ENCODE results near the gene ARX. TPM values are rescaled to one million over a fixed set of nuclear protein-coding genes. Genes with fewer than 3 reads are reported as not detected.

The ARX gene
- polyA plus RNA-seq (2012; rRNA removed): not detected in 2 replicates
- polyA plus RNA-seq (2012; cell fraction: cytosol; rRNA removed): not detected in 2 replicates
- polyA plus RNA-seq (2012; cell fraction: nucleus; rRNA removed): not detected in 2 replicates

GRCh38 chrX:25015486-25016360, at the start of gene ARX:
Gene ARX, minus strand, starts transcription at chrX:25015965. Its CDS starts 228 bp downstream, at chrX:25015737.
- Histone ChIP-seq H4K20me1 (ENCODE audit: insufficient read depth) (no peaks in the 10 kb centered on the region), H3K9ac (no peak within 1 kb of the TSS), H3K4me3 (ENCODE audit: low read depth in 2 of 2, low read length in 1 of 2) (no peak within 1 kb of the TSS; a peak in 1 of 4 replicates), H3K9me3 (no peaks in the 10 kb centered on the region), H2AFZ (ENCODE audit: low read depth) (no peak within 1 kb of the TSS), H3F3A (replicated peaks; ENCODE audit: insufficient read depth) (no peaks in the 10 kb centered on the region), H3K9me2 (no peaks in the 10 kb centered on the region), H3K27me3 (ENCODE audit: insufficient read depth) (peaks cover 81% of the 10 kb centered on the region), H3K27ac (ENCODE audit: low read depth in 2 of 2, low read length in 1 of 2) (no peak within 1 kb of the TSS), H3K79me2 (ENCODE audit: insufficient read depth) (no peaks in the 10 kb centered on the region), H3K4me1 (ENCODE audit: control insufficient read depth in 1 of 2, insufficient read depth in 2 of 2, low read depth in 1 of 2, low read length in 1 of 2) (peaks cover 0 to 9% of the 10 kb centered on the region in 2 experiments; a peak in 1 of 4 replicates), H3K36me3 (replicated peaks in 1 of 2; ENCODE audit: control insufficient read depth in 1 of 2, insufficient read depth in 2 of 2, low read length in 1 of 2) (no peaks in the 10 kb centered on the region), H3K4me2 (no peak within 1 kb of the TSS)
- TF ChIP-seq MXI1 (IDR thresholded peaks at IDR 0.05; ENCODE audit: low read depth, low read length): peak; percentile 46; the same call in 1 of the 2 replicates
- TF ChIP-seq MEF2A (IDR thresholded peaks at IDR 0.05; ENCODE audit: borderline replicate concordance, low read depth): no peak
- TF ChIP-seq EP300 (IDR thresholded peaks at IDR 0.05; ENCODE audit: borderline replicate concordance in 1 of 2, low read depth in 1 of 2, low read length in 1 of 2): no peak
- peak; percentile 69; the same call in 1 of the 2 replicates for TF ChIP-seq USF1 (IDR thresholded peaks at IDR 0.05; ENCODE audit: borderline replicate concordance, low read depth)
- TF ChIP-seq MAX (IDR thresholded peaks at IDR 0.05; ENCODE audit: low read depth): peak; percentile 90
- WGBS (ENCODE audit: low lambda C conversion rate): 23% methylated on average over 46 of the region's 58 CpGs
- DNase-seq: peak; percentile 90
- POLR2A ChIA-PET: no interaction called here
- CTCF ChIA-PET: interaction anchor here (1.1 to 3.1 kb wide), 4 partner anchors 13 to 177 kb away, joined by 3 to 10 read pairs (median 5); no protein-coding TSS in a partner anchor

- no peaks in the 10 kb centered on the region for H4K20me1 ChIP-seq (ENCODE audit: insufficient read depth)
- no peaks in the 10 kb centered on the region for H3K36me3 ChIP-seq (replicated peaks in 1 of 2; ENCODE audit: control insufficient read depth in 1 of 2, insufficient read depth in 2 of 2, low read length in 1 of 2)
- no peak overlapping the region for H2AFZ ChIP-seq (ENCODE audit: low read depth)
- H3K9me2 ChIP-seq: no peaks in the 10 kb centered on the region
- ChIA-PET POLR2A (no interaction called here), CTCF (no interaction called here)
- 18% methylated on average over 5 of the region's 5 CpGs for WGBS (ENCODE audit: low lambda C conversion rate)
- no peaks in the 10 kb centered on the region; the same call in 1 of the 2 replicates for H3K27me3 ChIP-seq (ENCODE audit: insufficient read depth)
- TF ChIP-seq TAF1 (IDR thresholded peaks at IDR 0.05; ENCODE audit: borderline replicate concordance, low read depth, low read length) (no peak), RFX5 (IDR thresholded peaks at IDR 0.05; ENCODE audit: low read length) (no peak), JUND (IDR thresholded peaks at IDR 0.05) (no peak), USF2 (IDR thresholded peaks at IDR 0.05; ENCODE audit: borderline replicate concordance, low read depth, low read length) (no peak)
- no peak overlapping the region for H3K4me3 ChIP-seq (ENCODE audit: low read depth in 2 of 2, low read length in 1 of 2)
- H3K9ac ChIP-seq: no peak overlapping the region
- no peak overlapping the region for H3K4me2 ChIP-seq
- no peaks in the 10 kb centered on the region for H3K4me1 ChIP-seq (ENCODE audit: control insufficient read depth in 1 of 2, insufficient read depth in 2 of 2, low read depth in 1 of 2, low read length in 1 of 2)
- no peaks in the 10 kb centered on the region for H3F3A ChIP-seq (replicated peaks; ENCODE audit: insufficient read depth)
- H3K9me3 ChIP-seq: no peaks in the 10 kb centered on the region
- no peak overlapping the region for H3K27ac ChIP-seq (ENCODE audit: low read depth in 2 of 2, low read length in 1 of 2)
- no peak for DNase-seq
- H3K79me2 ChIP-seq (ENCODE audit: insufficient read depth): no peaks in the 10 kb centered on the region
Observed at GRCh38 chrX:25059273-25059672, 43.5 kb upstream of the ARX start.

All from SK-N-SH (cell line).